Measurements from ENCODE around the gene ZP3. TPM values are rescaled to one million over a fixed set of nuclear protein-coding genes. Genes with fewer than 3 reads are reported as not detected.

The ZP3 gene
- total RNA-seq, result 10 to 100 TPM in 1 of 4 donors, 1 to 10 TPM in 2, not detected in 1; 1.2 to 19.4 (median 2.4) TPM

DNA sequence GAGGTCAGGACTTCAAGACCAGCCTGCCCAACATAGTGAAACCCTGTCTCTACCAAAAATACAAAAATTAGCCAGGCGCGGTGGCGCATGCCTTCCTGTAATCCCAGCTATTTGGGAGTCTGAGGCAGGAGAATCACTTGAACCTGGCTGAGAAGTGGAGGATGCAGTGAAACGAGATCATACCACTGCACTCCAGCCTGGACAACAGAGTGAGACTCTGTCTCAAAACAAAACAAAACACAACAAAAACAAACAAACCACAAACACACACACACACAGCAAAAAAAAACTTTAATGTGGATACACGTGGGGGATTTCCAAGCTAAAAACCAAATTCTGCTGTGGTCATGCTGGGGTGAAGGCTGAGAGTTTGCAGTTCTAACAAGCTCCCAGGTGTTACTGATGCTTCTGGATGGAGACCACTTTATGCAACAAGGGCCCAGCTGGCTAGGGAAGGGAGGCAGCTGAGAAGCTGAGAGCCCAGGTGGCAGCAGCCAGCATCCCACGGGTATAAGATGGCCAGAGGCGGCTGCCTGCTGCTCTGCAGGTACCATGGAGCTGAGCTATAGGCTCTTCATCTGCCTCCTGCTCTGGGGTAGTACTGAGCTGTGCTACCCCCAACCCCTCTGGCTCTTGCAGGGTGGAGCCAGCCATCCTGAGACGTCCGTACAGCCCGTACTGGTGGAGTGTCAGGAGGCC is at the start of gene ZP3:
Gene ZP3, plus strand, starts transcription at position 538 of the 699 bp plus-strand sequence. Its CDS starts 15 bp downstream, at position 553.
- Histone ChIP-seq H3K27ac (no peak within 1 kb of the TSS), H3K36me3 (no peaks in the 10 kb centered on the region), H3K4me3 (no peak within 1 kb of the TSS), H3K27me3 (peaks cover 0 to 9% of the 10 kb centered on the region in 2 donors), H3K9me3 (peaks cover 0 to 9% (median 0%) of the 10 kb centered on the region in 4 donors), H3K4me1 (peaks cover 0 to 6% (median 0%) of the 10 kb centered on the region in 4 donors)
- DNase-seq (ENCODE audit: low spot score in 2 of 2), result no peak
- 78 to 84% methylated on average over 10 of the region's 10 CpGs for WGBS, 2 donors
- TF ChIP-seq POLR2A (IDR thresholded peaks at IDR 0.05) (no peak), EP300 (IDR thresholded peaks at IDR 0.05) (no peak)
- TF ChIP-seq, protein P1, sequence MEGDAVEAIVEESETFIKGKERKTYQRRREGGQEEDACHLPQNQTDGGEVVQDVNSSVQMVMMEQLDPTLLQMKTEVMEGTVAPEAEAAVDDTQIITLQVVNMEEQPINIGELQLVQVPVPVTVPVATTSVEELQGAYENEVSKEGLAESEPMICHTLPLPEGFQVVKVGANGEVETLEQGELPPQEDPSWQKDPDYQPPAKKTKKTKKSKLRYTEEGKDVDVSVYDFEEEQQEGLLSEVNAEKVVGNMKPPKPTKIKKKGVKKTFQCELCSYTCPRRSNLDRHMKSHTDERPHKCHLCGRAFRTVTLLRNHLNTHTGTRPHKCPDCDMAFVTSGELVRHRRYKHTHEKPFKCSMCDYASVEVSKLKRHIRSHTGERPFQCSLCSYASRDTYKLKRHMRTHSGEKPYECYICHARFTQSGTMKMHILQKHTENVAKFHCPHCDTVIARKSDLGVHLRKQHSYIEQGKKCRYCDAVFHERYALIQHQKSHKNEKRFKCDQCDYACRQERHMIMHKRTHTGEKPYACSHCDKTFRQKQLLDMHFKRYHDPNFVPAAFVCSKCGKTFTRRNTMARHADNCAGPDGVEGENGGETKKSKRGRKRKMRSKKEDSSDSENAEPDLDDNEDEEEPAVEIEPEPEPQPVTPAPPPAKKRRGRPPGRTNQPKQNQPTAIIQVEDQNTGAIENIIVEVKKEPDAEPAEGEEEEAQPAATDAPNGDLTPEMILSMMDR (IDR thresholded peaks at IDR 0.05), result no peak

DNA sequence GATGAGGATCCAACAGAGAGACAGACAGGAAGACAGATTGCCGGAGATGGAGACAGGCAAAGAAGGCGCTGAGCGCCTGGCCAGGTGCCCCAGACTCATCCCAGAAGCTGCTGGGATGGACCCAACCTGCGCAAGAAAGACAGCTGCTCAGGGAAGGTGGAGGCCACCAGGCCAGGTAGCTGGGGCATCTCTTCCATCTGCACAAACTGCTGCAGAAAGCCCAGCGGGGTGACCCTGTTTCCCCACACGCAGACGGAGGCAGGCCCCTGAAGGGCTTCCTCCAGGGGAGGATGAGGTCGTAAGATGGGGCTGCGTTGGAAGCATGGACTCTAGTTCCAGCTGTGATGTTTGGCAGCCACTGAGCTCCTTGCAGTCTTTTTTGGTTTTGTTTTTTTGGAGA is 49.5 kb upstream of the ZP3 start:
- no peak overlapping the region for H3K27ac ChIP-seq
- H3K9me3 ChIP-seq, result no peaks in the 10 kb centered on the region
- DNase-seq (ENCODE audit: low spot score in 2 of 2), result no peak
- WGBS, 2 donors, result 74 to 77% methylated on average over 9 of the region's 9 CpGs
- TF ChIP-seq, protein P1 (IDR thresholded peaks at IDR 0.05), result no peak
- TF ChIP-seq POLR2A (IDR thresholded peaks at IDR 0.05), result no peak
- TF ChIP-seq EP300 (IDR thresholded peaks at IDR 0.05), result no peak
- H3K36me3 ChIP-seq, result no peaks in the 10 kb centered on the region
- no peaks in the 10 kb centered on the region for H3K27me3 ChIP-seq
- no peak overlapping the region for H3K4me3 ChIP-seq
- H3K4me1 ChIP-seq, result peaks cover 0 to 29% (median 12%) of the 10 kb centered on the region in 4 donors

- no peaks in the 10 kb centered on the region for H3K27me3 ChIP-seq
- no peaks in the 10 kb centered on the region for H3K9me3 ChIP-seq
- DNase-seq (ENCODE audit: low spot score in 2 of 2), result no peak
- no peak overlapping the region for H3K27ac ChIP-seq
- TF ChIP-seq, protein P1 (IDR thresholded peaks at IDR 0.05), result no peak
- TF ChIP-seq EP300 (IDR thresholded peaks at IDR 0.05), result no peak
- no peak for TF ChIP-seq POLR2A (IDR thresholded peaks at IDR 0.05)
- no peak overlapping the region for H3K4me3 ChIP-seq
- 58 to 63% methylated on average over 9 of the region's 9 CpGs for WGBS, 2 donors
- H3K36me3 ChIP-seq, result no peaks in the 10 kb centered on the region
- H3K4me1 ChIP-seq, result peaks cover 0 to 38% (median 18%) of the 10 kb centered on the region in 4 donors
Observed at GRCh38 chr7:76377186-76377918, 47.4 kb upstream of the ZP3 start.

GRCh38 chr7:76380623-76380966 is 44.2 kb upstream of the ZP3 start:
- Histone ChIP-seq H3K4me3 (peak overlapping the region; percentile 13 to 51 (median 26)), H3K4me1 (peaks cover 0 to 31% (median 18%) of the 10 kb centered on the region in 4 donors), H3K36me3 (no peaks in the 10 kb centered on the region), H3K27me3 (no peaks in the 10 kb centered on the region), H3K9me3 (no peaks in the 10 kb centered on the region), H3K27ac (peak overlapping the region; percentile 66 to 97 (median 90))
- DNase-seq (ENCODE audit: low spot score in 2 of 2), result no peak
- TF ChIP-seq, protein P1 (IDR thresholded peaks at IDR 0.05), result no peak
- no peak for TF ChIP-seq POLR2A (IDR thresholded peaks at IDR 0.05)
- TF ChIP-seq EP300 (IDR thresholded peaks at IDR 0.05), result no peak
- WGBS, 2 donors, result 55 to 59% methylated on average over 7 of the region's 7 CpGs

- WGBS, 2 donors, result 97% methylated on average over 7 of the region's 7 CpGs
- Histone ChIP-seq H3K4me1 (peaks cover 0 to 31% (median 18%) of the 10 kb centered on the region in 4 donors), H3K27me3 (no peaks in the 10 kb centered on the region), H3K4me3 (no peak overlapping the region), H3K9me3 (no peaks in the 10 kb centered on the region), H3K27ac (no peak overlapping the region), H3K36me3 (no peaks in the 10 kb centered on the region)
- TF ChIP-seq, protein P1 (IDR thresholded peaks at IDR 0.05), result no peak
- TF ChIP-seq POLR2A (IDR thresholded peaks at IDR 0.05) (no peak), EP300 (IDR thresholded peaks at IDR 0.05) (no peak)
- no peak for DNase-seq (ENCODE audit: low spot score in 2 of 2)
Observed at GRCh38 chr7:76381814-76382213, 42.9 kb upstream of the ZP3 start.
